ENCODE results near the gene MTUS2. TPM values are rescaled to one million over a fixed set of nuclear protein-coding genes. Genes with fewer than 3 reads are reported as not detected.

The MTUS2 gene
- total RNA-seq, 1 experiment from 2014 or later: 1.7 TPM

DNA sequence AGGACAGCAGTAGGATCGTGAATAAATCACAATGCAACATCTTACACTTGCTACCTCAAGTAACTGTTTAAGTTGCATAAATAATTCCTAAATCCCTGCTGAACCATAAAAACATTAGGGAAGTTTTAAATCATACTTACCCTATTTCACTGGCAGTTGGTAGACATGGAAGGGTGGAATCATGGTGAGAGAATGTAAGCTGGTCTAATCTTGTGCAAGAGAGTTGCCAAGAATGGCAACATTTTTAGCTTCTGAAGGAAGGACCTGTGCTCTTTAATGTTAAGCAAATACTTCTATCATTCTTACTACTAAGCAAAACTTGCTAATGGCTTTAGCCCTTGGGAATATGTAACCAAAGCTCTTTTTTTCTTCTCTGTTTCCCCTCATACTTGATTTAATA lies 46.8 kb downstream of the MTUS2 start:
- TF ChIP-seq CTCF (IDR thresholded peaks at IDR 0.05; ENCODE audit: insufficient read depth in 1 of 2, low read depth in 1 of 2, low read length in 1 of 2, severe bottlenecking in 1 of 2, unreplicated experiment in 1 of 2): no peak
- H3K36me3 Mint-ChIP-seq (ENCODE audit: insufficient read depth, unreplicated experiment): no peaks in the 10 kb centered on the region
- no peak for DNase-seq
- no peak overlapping the region for H3K27ac Mint-ChIP-seq (ENCODE audit: unreplicated experiment)
- intact Hi-C loops (cut with micrococcal nuclease; ENCODE audit: unreplicated experiment): no loop called here
- BruUV-seq (replicated peaks): no TSS peak
- peaks cover 8% of the 10 kb centered on the region for H3K9me3 Mint-ChIP-seq (ENCODE audit: unreplicated experiment)
- ChIA-PET CTCF (no interaction called here), POLR2A (no interaction called here)
- no peaks in the 10 kb centered on the region for H3K9me3 ChIP-seq
- no peaks in the 10 kb centered on the region for H3K4me1 ChIP-seq
- no peak overlapping the region for H3K4me3 ChIP-seq (ENCODE audit: low read depth, low read length)
- H3K4me3 Mint-ChIP-seq (ENCODE audit: unreplicated experiment): no peak overlapping the region
- no peaks in the 10 kb centered on the region for H3K27me3 ChIP-seq (replicated peaks; ENCODE audit: control insufficient read depth, insufficient read depth, low read length)
- H3K36me3 ChIP-seq (ENCODE audit: control insufficient read depth, insufficient read depth, low read length): no peaks in the 10 kb centered on the region
- peaks cover 7% of the 10 kb centered on the region for H3K27me3 Mint-ChIP-seq (ENCODE audit: insufficient read depth, unreplicated experiment)
- H3K4me1 Mint-ChIP-seq (ENCODE audit: low read depth, unreplicated experiment): no peaks in the 10 kb centered on the region

GRCh38 chr13:28867564-28867963 lies 47.4 kb downstream of the MTUS2 start:
- CTCF ChIA-PET: no interaction called here
- BruUV-seq (replicated peaks): no TSS peak
- POLR2A ChIA-PET: no interaction called here

DNA sequence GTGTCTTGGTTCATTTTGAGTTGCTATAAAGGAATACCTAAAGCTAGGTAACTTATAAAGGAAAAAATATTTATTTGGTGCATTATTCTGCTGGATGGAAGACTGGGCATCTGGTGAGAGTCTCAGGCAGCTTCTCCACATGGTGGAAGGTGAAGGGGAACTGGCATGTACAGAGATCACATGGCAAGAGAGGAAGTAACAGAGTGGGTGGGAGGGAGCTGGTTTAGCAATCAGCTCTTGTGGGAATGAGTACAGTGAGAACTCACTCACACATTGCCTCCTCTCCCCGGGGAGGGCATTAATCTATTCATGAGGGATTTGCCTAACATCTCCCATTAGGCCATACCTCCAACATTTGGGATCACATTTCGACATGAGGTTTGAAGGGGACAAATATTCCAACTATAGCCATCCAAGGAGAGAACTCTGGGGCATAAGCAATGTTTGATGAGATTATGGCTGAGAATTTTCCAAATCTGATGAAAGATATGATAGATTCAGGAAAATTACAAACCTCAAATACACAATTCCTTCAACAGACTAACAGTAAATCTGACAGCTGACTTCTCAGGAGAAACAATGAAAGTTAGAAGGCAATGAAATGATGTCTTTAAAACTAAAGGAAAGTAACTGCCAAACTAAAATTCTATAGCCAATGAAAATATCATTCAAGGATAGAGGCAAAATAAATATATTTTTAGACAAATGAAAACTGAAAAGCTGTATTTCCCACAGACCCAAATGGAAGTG lies 52.5 kb downstream of the MTUS2 start:
- H3K4me1 ChIP-seq: no peaks in the 10 kb centered on the region
- H3K4me3 Mint-ChIP-seq (ENCODE audit: unreplicated experiment): no peak overlapping the region
- H3K27me3 Mint-ChIP-seq (ENCODE audit: insufficient read depth, unreplicated experiment): peaks cover 5% of the 10 kb centered on the region
- H3K36me3 ChIP-seq (ENCODE audit: control insufficient read depth, insufficient read depth, low read length): no peaks in the 10 kb centered on the region
- intact Hi-C loops (cut with micrococcal nuclease; ENCODE audit: unreplicated experiment): no loop called here
- DNase-seq: no peak
- peaks cover 8% of the 10 kb centered on the region; the same call in 1 of the 2 replicates for H3K9me3 ChIP-seq
- H3K9me3 Mint-ChIP-seq (ENCODE audit: unreplicated experiment): peaks cover 17% of the 10 kb centered on the region
- ChIA-PET POLR2A (no interaction called here), CTCF (no interaction called here)
- no peaks in the 10 kb centered on the region for H3K36me3 Mint-ChIP-seq (ENCODE audit: insufficient read depth, unreplicated experiment)
- no peak for TF ChIP-seq CTCF (IDR thresholded peaks at IDR 0.05; ENCODE audit: insufficient read depth in 1 of 2, low read depth in 1 of 2, low read length in 1 of 2, severe bottlenecking in 1 of 2, unreplicated experiment in 1 of 2)
- H3K4me1 Mint-ChIP-seq (ENCODE audit: low read depth, unreplicated experiment): no peaks in the 10 kb centered on the region
- H3K27me3 ChIP-seq (replicated peaks; ENCODE audit: control insufficient read depth, insufficient read depth, low read length): no peaks in the 10 kb centered on the region
- H3K4me3 ChIP-seq (ENCODE audit: low read depth, low read length): no peak overlapping the region
- no TSS peak for BruUV-seq (replicated peaks)
- no peak overlapping the region for H3K27ac Mint-ChIP-seq (ENCODE audit: unreplicated experiment)

More at GRCh38 chr13:28867564-28867963, 47.4 kb downstream of the MTUS2 start:
- no peaks in the 10 kb centered on the region for H3K4me1 ChIP-seq
- H3K9me3 ChIP-seq: no peaks in the 10 kb centered on the region
- TF ChIP-seq CTCF (IDR thresholded peaks at IDR 0.05; ENCODE audit: insufficient read depth in 1 of 2, low read depth in 1 of 2, low read length in 1 of 2, severe bottlenecking in 1 of 2, unreplicated experiment in 1 of 2): no peak
- no peak overlapping the region for H3K4me3 Mint-ChIP-seq (ENCODE audit: unreplicated experiment)
- no peak overlapping the region for H3K27ac Mint-ChIP-seq (ENCODE audit: unreplicated experiment)
- H3K4me1 Mint-ChIP-seq (ENCODE audit: low read depth, unreplicated experiment): no peaks in the 10 kb centered on the region
- no peaks in the 10 kb centered on the region for H3K27me3 ChIP-seq (replicated peaks; ENCODE audit: control insufficient read depth, insufficient read depth, low read length)
- H3K4me3 ChIP-seq (ENCODE audit: low read depth, low read length): no peak overlapping the region
- peaks cover 7% of the 10 kb centered on the region for H3K27me3 Mint-ChIP-seq (ENCODE audit: insufficient read depth, unreplicated experiment)
- H3K9me3 Mint-ChIP-seq (ENCODE audit: unreplicated experiment): peaks cover 15% of the 10 kb centered on the region
- no peaks in the 10 kb centered on the region for H3K36me3 Mint-ChIP-seq (ENCODE audit: insufficient read depth, unreplicated experiment)
- intact Hi-C loops (cut with micrococcal nuclease; ENCODE audit: unreplicated experiment): no loop called here
- no peak for DNase-seq
- no peaks in the 10 kb centered on the region for H3K36me3 ChIP-seq (ENCODE audit: control insufficient read depth, insufficient read depth, low read length)
